GM18520 (cell line): ENCODE measurements around the gene POLE.

ENCODE experiments used
- ATAC-seq: cut with Tn5 transposase; IDR thresholded peaks from one replicate; pipeline ENCODE4 v1.9.1; 2021; ENCODE audit not compliant: unreplicated experiment

Gene POLE

DNA sequence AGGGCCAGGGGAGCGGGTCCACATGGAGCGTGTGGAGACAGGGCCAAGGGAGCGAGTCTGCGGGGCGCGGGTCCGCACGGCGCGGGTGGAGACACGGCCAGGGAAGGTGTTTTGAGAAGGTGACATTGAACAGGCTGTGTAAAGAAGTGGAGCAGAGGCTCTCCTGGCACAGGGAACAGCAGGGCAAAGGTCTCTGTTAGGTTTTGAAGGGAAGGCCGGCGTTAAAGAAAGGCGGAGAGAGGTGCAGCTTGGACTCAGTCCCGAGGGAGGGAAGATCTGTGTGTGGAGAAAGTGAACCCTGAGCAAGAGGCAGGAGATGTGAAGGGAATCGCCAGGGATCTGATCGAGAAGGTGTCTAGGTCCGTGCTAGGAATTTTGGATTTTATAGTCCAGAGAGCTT is 2.1 kb upstream of the POLE start:
- no peak for ATAC-seq

- ATAC-seq: peak; percentile 6
Measured at GRCh38 chr12:132686825-132687210, 324 bp downstream of the POLE start.

- no peak for ATAC-seq
Measured at GRCh38 chr12:132685400-132685799, 1.7 kb downstream of the POLE start.

DNA sequence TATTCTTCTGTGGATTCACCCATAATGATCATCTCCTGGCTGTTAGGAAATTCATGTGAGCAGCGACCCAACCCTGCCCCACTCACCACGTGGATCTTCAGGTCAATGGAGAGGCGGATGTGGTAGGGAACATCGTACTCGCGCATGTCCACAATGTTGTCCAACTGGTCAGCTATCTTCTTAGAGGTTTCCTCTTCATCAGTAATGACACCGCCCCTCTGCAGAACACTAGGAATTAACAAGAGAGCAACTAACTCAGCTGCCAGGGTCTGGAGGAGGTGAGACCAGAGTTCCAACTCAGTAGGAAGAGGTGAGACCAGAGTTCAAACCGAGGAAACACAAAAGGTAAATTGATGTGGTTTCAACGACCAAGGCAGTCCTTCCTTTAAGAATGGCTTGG is 9.7 kb downstream of the POLE start:
- ATAC-seq: no peak

DNA sequence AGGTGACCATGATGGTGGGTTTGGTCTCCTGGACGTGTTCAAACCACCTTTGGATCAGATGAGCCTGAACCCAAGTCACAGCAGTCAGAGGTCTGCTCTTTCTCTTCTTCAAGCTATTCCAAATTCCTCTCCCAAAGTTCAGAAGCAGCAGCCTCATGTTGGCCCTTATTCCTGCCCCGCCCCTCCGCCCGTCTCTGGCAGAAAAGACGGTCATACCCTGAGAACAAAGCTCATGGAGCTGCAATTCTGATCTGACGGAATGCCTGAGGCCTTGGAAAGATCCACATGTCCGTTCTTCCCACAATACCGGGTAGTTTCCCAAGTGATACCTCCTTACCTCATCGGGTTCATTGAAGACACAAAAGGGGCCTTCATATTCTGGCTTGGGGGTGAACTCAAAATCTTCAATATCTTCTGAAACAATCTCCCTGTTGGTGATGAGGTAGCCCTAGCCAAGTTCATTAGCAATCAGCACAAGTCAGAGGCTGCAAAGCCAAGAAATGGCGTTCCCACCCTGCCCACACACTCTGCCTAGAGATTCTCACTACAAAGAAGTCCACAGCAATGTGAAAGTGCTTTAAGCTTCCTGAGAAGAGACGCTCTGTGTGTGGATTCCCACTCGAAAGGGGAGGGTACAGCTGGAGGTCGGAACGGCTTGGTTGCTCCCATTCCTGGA is 11.2 kb downstream of the POLE start:
- ATAC-seq: no peak

DNA sequence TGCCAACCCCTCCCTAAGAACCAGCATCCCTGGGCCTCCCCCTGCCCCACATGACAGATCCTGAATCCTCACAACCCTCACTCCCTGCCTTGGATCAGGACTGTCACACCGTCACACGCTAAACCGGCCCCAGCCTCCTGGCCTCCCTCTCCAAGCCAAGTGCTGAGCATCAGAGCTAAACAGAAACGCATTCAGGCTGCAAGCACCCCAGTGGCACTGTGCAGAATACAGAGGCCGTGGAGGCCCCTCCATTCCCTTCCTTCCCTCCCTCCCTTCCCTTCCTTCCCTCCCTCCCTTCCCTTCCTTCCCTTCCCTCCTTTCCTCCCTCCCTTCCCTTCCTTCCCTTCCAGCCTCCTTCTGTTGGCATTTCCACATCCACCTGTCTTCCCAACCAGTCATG is 12.6 kb downstream of the POLE start:
- no peak for ATAC-seq

GRCh38 chr12:132673288-132674179 is 13.6 kb downstream of the POLE start:
- no peak for ATAC-seq

GRCh38 chr12:132672678-132673077 is 14.5 kb downstream of the POLE start:
- ATAC-seq: no peak

- ATAC-seq: no peak
Measured at GRCh38 chr12:132672116-132672515, 15.0 kb downstream of the POLE start.

GRCh38 chr12:132669166-132669879 is 17.8 kb downstream of the POLE start:
- ATAC-seq: no peak

DNA sequence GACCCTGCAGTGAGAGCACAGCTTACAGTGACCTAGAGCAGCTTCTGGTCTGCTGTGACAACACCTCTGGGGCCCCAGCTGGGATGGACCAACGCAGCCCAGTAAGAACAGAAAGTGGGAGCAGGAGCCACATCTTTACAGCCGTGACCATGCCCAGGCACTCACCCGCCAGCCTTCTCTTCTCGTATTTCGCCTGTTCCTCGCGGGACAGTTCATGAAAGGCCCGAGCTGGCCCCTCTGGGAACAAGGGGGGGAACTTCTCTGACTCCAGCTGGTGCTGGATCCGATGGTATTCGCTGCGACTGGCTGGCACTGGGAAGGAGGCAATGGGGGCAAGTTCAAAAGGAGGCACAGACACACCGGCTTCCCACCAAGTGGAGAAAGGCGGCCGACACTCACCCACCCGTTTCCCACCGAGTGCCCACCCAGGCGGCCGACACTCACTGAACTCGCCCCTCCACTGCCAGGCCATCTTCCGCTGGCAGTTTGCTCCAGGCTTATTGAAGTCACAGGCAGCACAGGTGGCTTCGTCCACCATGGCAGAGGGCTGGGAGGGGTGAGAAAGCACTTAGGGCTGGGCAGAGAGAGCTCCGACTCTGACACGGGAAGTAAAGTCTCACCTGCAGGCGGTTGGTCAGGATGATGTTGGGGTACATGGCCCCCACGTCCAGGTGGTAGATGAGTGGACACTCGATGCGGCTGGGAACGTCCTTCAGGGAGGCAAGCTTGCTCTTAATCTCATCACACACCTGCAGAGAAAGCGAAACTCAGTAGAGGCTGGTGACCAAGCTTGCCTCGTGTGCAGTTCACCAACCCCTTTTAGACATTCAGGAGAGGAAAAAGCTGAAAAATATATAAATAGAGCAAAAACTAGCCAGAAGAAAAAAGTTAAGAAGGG is 18.7 kb downstream of the POLE start:
- ATAC-seq: no peak

DNA sequence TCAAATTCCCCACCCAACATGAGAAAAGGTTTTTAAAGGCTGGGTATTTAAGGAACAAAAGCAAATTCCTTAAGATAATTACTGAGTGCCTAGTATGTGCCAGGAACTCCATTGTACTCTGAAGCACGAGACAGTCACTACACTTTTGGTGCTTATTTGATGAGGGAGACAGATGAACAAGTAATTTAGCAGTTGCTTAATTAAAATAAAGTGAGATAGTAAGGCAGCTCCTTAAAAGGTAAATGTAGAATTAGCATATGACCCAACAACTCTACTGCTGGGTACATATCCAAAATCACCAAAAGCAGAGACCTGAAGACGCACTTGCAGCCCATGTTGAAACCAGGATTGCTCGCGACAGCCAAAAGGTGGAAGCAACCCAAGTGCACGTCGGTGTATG is 21.3 kb downstream of the POLE start:
- no peak for ATAC-seq

DNA sequence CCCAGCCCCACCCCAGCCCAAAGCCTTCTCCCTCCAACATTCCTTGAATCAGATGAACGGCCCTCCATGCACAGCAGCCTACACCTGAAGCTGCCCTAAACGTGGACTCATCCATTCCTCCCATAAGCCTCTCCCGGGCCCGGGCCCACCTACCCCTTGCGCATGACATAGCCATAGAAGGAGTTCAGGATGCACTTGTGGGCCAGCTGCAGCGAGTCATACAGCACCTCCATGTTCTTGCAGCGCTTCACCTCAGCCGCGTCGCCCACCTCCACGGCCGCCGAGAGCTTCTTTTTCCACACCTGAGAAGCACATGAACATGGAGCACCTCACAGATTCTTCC is 22.0 kb downstream of the POLE start:
- no peak for ATAC-seq

- ATAC-seq: no peak
Measured at GRCh38 chr12:132664206-132665148, 22.7 kb downstream of the POLE start.

GRCh38 chr12:132662901-132663755 is 24.0 kb downstream of the POLE start:
- no peak for ATAC-seq

GRCh38 chr12:132661972-132662371 is 25.2 kb downstream of the POLE start:
- no peak for ATAC-seq

GRCh38 chr12:132660996-132661395 is 26.1 kb downstream of the POLE start:
- ATAC-seq: no peak

- no peak for ATAC-seq
Measured at GRCh38 chr12:132660052-132660451, 27.1 kb downstream of the POLE start.

DNA sequence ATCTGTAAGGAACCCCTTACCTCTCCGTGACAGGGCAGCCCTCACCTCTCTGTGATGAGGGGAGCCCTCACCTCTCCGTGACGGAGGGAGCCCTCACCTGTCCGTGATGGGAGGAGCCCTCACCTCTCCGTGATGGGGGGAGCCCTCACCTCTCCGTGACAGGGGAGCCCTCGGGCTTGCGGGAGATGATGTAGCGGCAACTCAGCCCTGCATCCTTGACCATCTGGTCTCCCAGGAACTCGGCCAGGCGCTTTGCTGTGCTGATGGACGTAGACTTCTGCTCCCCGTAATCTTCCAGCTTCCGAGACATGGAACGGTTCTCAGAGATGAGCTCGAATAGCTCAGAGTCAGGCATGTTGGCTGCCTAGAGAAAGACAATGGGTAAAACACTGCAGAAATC is 28.0 kb downstream of the POLE start:
- ATAC-seq: no peak
